Suprapubic skin (tissue), 4 donors: ENCODE measurements around the gene B3GALT5.

Experiments
- CTCF ChIP-seq, 2 donors: fragments of 200-600 bp in 1 of 2; fragments of 450-650 bp in 1 of 2; sonication (generic) in 1 of 2; IDR thresholded peaks; one replicate each; pipeline ENCODE4 v1.5.1; 2016 to 2019; ENCODE audit warnings: antibody characterized with exemption in 2 of 2, mild to moderate bottlenecking in 1 of 2, moderate library complexity in 1 of 2
- EP300 ChIP-seq: sonication (generic); formaldehyde crosslinking; IDR thresholded peaks from one replicate; pipeline ENCODE4 v1.6.1; 2017; ENCODE audit warnings: antibody characterized with exemption
- POLR2A ChIP-seq, 2 donors: fragments of 450-650 bp; IDR thresholded peaks; one replicate each; pipeline ENCODE4 v1.6.1; 2017; ENCODE audit warnings: antibody characterized with exemption in 2 of 2, mild to moderate bottlenecking in 2 of 2, moderate library complexity in 2 of 2
- POLR2AphosphoS5 ChIP-seq, 3 donors: sonication (generic); formaldehyde crosslinking; IDR thresholded peaks; one replicate each; pipeline ENCODE4 v1.6.1; 2017; ENCODE audit warnings: antibody characterized with exemption in 3 of 3

DNA sequence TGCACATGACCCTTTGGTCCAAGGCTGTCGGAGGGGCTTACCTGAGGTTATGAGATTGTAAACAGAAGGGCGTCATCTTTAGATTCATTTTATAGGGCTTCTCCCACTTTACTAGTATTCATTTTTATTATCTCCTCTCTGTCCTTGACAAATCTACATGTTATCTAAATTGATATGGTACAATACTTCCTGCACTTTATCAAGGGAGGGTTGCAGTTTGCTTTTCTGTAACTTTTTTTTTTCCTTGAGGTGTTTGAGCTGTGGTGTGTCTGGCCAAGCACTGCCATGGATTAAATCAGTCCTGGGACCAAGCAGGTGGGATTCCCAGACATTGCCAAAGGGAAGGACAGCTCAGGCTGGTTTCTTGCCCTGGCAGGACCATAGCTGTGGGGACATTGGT, 32.0 kb upstream of the B3GALT5 start:
- TF ChIP-seq POLR2AphosphoS5 (IDR thresholded peaks at IDR 0.05) (no peak), POLR2A (IDR thresholded peaks at IDR 0.05) (no peak), CTCF (IDR thresholded peaks at IDR 0.05) (no peak), EP300 (no peak)
